ENCODE data around the gene IL22RA1.

IL22RA1 gene

DNA sequence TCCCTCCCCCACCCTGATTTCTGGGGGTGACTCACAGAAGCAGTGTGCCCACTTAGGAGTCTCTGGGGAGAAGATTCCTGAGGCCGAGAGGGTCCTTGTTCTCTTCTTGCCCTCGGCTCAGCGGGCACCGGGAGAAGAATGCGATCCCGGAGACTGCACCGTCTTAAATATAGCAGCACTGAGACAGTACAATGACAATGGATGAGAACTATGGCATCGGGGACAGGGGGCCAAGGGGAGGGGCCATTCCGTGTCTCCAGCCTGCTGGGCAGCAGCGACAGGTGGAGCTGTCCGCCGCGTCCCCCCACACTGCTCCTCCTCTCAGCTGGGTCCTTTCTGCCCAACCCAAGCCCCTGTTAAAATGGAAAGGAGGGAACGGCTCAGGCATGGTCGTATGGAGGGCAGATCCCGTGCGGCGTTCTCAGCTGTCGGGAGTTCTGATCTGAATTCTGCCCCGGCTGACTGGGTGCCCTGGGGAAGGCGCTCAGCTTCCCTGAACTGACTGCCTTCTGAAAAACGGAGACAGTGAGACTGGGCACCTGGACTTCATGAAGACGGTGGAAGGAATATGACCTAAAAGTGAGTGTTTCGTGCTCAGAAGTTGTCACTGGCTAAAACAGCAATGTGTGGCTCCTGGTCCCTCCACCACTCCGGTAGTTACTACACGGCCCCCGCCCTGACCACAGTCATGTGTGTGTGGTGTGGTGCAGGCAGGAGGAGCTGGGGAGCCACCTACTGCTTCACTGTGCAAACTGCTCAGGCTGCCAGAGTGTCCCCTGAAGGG is 30.8 kb downstream of the IL22RA1 start, which contains the start of gene MYOM3:
MYOM3 (minus strand) TSS at position 140 of the 784 bp plus-strand sequence. CDS start 3,499 bp downstream, outside the sequence.
- peak in 6 of 14 donors; percentile 6 to 57 (median 21) for DNase-seq

DNA sequence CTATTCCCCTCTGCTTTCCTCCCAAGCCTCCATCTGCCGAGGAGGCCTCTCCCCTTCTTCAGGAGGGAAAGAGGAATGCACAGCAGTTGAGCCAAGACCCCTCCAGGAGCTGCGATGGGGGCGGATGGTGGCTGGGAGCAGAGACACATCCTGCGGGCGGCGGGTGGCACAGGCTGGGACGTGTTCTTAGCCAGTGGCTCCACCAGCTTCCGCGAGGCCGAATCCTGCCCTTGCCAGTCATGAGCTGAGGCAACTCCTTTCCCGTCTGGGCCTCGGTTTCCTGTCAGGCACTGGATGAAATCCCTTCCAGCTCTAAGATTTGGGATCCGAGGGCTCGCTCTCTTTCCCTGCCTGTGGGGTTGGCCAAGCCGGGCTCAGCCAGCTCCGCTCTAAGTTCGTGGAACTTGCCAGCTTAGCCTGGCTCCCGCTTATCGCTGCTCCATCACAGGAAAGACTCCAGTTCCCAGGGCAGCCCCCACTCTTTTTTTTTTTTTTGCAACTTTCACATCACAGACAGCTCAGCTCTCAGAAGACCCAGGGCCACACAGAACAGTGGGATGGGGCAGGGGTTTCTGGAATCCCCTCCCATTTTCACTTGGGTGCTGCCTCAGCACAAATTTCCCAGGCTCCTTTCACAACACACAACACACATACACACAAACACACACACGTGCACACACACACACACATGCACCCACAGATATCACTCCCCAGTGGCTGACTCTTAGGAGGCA is 31.5 kb downstream of the IL22RA1 start:
- peak in 2 of 14 donors; percentile 3 to 63 for DNase-seq

DNA sequence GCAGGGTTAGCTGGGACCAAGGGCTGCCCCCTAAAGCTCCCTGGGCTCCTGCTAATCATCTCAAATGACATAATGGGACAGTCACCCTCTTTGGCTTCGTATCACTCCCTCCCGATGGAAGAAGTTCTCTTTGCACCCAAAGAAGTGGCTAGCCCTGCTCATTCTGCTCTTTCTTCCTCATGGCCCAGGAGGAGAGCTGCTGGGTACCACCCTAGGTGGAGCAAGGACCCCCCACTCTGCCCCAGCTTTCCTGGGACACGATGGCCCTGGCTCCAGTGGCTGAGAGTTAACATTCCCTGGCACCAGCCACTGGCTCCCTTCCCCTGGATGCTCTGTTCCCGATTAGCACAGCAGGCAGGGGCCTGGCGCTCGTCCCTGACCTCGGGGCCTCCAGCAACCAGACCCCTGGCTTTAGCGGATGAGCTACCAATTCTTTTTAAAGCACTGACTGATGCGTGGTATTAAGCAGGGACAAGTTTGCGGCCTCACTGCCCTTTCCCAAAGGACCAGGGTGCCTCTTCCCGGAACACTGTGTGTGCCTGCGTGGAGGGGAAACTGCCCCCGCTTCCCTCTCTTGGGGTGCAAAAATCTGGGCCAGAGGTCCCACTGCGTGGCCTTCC is 32.2 kb downstream of the IL22RA1 start:
- DNase-seq = peak in 1 of 14 donors; percentile 58

- DNase-seq = no peak
Observed at GRCh38 chr1:24109686-24110475, 33.1 kb downstream of the IL22RA1 start.

GRCh38 chr1:24109166-24109483 is 33.8 kb downstream of the IL22RA1 start:
- no peak for DNase-seq

GRCh38 chr1:24108334-24109165 is 34.4 kb downstream of the IL22RA1 start:
- DNase-seq = no peak

DNA sequence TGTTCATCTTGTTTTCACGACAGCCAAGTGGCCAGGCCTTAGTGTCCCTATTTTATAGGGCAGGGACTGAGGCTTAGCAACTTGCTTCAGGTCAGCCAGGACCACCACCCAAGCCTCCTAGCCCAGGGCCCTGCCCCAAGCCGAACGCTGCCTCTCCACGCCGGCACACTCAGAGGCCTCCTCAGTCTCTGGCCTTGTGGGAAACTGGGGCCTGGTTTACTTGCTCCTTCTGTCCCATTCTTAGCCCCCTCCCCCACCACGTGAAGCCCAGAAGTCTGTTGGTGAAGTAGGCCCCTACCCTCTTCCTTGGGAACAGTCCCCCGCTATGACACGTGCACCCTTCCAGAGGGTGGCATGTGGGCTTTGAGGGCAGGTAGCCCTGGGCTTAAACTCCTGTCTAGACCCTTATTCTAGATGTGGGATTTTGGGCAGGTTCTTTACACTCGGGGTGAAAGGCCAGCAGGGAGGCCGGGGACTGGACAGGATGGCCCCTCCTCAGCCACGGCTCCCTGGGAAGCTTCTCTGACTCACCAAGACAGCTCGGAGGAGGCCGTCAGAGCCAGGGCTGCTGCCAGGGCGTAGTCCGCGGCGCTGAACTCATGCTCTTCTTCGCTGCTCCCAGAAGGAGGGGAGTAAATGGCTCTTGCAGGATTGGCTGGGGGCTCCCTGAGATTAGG is 35.3 kb downstream of the IL22RA1 start:
- no peak for DNase-seq

DNA sequence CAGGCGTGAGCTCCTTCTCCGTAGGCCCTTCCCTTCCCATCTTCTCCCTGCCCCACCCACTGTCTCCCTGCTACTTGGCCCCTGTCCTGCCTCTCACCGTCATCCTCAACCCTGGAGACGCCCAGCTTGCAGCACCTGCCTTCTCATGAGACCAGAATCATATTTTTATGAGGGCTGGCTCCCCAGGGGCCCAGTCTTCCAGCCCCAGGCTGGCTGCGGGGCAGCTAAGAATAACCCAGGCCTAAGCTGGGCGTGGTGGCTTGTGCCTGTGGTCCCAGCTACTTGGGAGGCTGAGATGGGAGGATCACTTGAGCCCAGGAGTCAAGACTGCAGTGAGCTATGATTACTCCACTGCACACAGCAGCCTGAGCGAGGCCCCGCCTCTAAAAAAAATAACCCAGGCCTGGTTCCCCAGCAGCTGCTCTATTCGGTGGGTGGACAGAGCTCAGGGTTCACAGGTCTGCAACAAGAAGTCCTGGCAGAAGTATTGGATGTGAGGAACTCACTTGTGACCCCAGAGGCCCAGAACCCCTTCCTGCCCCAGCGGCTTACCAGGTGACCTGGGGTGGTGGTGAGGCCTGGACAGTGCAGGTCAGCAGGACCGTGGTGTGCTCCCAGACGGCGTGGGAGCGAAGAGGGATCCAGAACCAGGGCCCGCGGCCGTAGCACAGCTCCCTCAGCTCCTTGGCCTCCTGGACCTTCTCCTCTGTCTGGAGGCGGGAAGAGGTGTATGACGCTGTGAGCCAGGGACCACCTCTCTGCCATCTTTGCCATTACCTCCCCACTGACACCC is 37.4 kb downstream of the IL22RA1 start:
- DNase-seq = no peak

DNA sequence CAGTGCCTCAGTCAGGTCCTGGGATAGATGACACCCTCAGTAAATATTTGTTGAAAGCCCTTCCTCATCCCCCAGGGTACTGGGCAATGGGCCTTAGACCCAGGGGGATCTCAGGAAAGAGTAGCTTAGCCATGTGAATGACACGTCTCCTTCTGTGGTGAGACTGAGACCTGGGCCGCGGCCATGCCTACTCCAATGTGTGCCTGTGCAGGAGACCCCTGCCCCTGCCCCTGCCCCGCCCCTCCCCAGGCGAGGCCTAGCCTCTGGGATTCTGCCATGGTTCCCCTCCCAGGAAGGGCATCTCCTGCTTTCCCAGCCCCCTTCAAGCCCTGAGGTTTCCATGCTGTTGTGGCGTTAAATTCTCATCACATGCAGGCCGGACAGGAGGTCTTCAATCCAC is 38.1 kb downstream of the IL22RA1 start:
- DNase-seq = no peak

DNA sequence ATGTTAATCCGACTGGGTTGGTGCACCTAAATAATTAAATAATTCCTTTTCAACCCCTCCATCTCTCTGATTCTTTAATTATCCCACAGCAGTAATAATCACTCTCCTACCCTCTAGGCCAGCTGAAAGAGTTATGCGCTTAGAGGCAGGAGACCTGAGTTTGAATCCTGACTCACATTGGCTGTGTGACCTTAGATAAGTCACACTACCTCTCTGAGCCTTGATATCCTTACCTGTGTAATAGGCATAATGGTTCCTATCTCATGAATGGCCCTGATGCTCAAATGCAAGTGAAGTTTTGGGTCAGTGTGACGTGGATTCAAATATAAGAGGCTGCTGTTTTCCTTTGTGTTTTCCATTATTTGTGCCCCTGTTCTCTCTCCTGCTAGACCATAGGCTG is 39.1 kb downstream of the IL22RA1 start:
- no peak for DNase-seq

- no peak for DNase-seq
Observed at GRCh38 chr1:24103408-24103807, 39.5 kb downstream of the IL22RA1 start.

DNA sequence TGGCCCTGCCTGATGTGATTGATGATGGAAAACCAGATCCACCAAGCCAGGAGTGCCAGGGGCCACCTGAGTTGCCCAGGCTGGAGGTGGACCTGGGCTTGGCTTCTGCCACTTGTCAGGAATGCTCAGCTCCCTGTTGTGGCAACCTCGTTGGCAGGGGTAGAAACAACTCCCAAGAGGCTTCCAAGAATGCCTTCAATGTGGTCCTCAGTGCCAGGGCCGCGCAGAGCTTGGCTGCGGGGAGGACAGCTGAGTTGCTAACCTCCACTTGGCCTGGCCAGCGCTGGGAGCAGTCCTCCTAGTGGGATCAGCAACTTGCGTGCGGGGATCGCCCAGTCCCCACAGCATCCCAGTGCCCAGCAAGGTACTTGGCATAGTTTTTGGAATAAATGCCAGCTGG is 40.0 kb downstream of the IL22RA1 start:
- DNase-seq = peak in 3 of 14 donors; percentile 10 to 28 (median 19)

DNA sequence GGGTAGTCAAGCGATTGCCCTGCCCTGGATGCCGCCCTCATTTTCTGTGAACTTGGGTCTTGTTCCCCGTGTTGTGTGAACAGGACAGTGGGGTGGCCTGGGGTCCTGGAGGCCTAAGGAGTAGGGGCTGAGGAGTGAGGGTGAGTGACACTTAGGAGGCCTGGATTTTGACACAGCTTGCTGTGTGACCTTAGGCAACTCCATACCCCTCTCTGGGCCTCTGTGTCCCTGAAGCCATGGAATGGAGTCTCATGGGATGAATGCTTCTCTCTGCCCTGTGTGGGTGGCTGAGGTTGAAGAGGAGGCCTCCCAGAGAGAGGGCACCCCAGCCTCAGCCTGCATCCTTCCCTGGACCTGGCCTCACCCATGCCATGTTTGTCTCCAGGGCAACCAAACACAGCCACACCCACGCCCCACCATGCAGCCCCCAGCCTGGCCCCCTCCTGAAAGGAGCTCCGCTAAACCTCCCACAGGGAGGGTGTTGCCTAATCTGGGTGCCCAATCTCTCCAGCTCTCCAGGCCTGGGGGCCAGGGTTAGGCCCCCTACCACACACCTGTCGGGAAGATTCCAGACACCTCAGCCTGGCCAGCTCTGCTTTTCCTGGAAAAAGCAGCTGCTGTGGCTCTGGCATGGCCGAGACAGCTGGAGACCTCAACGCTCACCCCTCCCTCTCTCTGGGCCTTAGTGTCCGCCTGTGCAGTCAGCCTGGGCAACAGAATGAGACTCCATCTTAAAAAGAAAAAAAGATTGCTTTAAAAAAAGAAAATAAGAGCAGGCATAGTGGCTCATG is 40.9 kb downstream of the IL22RA1 start:
- no peak for DNase-seq

GRCh38 chr1:24100945-24101737 is 41.8 kb downstream of the IL22RA1 start:
- DNase-seq = no peak

GRCh38 chr1:24098943-24099638 is 43.8 kb downstream of the IL22RA1 start:
- no peak for DNase-seq

- DNase-seq = no peak
Observed at GRCh38 chr1:24098102-24098501, 44.8 kb downstream of the IL22RA1 start.

- no peak for DNase-seq
Observed at GRCh38 chr1:24097663-24098062, 45.3 kb downstream of the IL22RA1 start.

GRCh38 chr1:24096739-24097103 is 46.2 kb downstream of the IL22RA1 start:
- no peak for DNase-seq
